Neural cell (in vitro differentiated cells): ENCODE data around the gene GNAQ.

Experiments used
- EZH2 ChIP-seq: fragments of 200-600, 300-800 bp; shearing (Covaris generic), sonication (generic); IDR thresholded peaks from 2 replicates; pipeline ENCODE4 v1.6.1; 2014; ENCODE audit warnings: antibody characterized with exemption, low read length, borderline replicate concordance, mild to moderate bottlenecking; ENCODE audit not compliant: insufficient read depth, poor library complexity, severe bottlenecking
- REST ChIP-seq: IDR thresholded peaks from 2 replicates; pipeline ENCODE4 v1.6.1; 2012; ENCODE audit warnings: borderline replicate concordance
- SMC3 ChIP-seq: fragments of 450-650 bp; conservative IDR thresholded peaks from 2 replicates; pipeline ENCODE4 v1.6.1; 2014; ENCODE audit warnings: antibody characterized with exemption, mild to moderate bottlenecking, moderate library complexity; ENCODE audit not compliant: poor library complexity
- TF ChIP-seq, protein P1 (sequence below): fragments of 450-650 bp; IDR thresholded peaks from 2 replicates; pipeline ENCODE4 v1.5.1; 2014; ENCODE audit warnings: antibody characterized with exemption, mild to moderate bottlenecking, moderate library complexity; ENCODE audit not compliant: poor library complexity, severe bottlenecking

DNA sequence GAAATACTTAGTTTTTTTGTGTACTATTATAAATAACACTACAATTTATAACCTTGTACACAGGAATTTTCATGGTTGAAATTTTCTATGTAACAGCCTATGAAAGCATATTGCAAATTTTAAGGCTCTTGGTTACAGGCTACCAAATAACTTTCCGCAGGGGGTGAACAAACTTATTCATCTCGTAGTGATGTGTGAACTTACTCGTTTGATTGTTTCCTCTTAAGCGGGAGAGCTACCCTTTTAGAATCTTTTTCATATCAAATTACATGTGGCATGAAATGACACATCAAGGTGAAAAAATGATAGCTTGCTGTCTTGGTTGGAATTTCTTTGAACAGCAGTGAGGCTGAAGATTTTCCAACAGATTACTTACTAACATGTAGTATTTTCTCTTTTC, 292.7 kb downstream of the GNAQ start:
- TF ChIP-seq, protein P1, sequence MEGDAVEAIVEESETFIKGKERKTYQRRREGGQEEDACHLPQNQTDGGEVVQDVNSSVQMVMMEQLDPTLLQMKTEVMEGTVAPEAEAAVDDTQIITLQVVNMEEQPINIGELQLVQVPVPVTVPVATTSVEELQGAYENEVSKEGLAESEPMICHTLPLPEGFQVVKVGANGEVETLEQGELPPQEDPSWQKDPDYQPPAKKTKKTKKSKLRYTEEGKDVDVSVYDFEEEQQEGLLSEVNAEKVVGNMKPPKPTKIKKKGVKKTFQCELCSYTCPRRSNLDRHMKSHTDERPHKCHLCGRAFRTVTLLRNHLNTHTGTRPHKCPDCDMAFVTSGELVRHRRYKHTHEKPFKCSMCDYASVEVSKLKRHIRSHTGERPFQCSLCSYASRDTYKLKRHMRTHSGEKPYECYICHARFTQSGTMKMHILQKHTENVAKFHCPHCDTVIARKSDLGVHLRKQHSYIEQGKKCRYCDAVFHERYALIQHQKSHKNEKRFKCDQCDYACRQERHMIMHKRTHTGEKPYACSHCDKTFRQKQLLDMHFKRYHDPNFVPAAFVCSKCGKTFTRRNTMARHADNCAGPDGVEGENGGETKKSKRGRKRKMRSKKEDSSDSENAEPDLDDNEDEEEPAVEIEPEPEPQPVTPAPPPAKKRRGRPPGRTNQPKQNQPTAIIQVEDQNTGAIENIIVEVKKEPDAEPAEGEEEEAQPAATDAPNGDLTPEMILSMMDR, result no peak
- TF ChIP-seq SMC3 (no peak), EZH2 (no peak), REST (no peak)
